H9 (cell line): ENCODE data around the gene ZIC5. TPM values are rescaled to one million over a fixed set of nuclear protein-coding genes. Genes with fewer than 3 reads are reported as not detected.

Experiments used
- DNase-seq: peaks from one replicate; pipeline ENCODE4 v3.0.0-alpha.2; 2017
- H2AFZ ChIP-seq: one replicate; pipeline ENCODE4 v1.6.1; 2013; ENCODE audit warnings: mild to moderate bottlenecking, low read length, control low read depth, moderate library complexity
- H2AK5ac ChIP-seq: 2 replicates; pipeline ENCODE4 v1.6.1; 2013; ENCODE audit warnings: low read length, control low read depth, mixed read lengths; ENCODE audit not compliant: insufficient read length
- H2BK120ac ChIP-seq: one replicate; pipeline ENCODE4 v1.6.1; 2013; ENCODE audit warnings: low read depth, mild to moderate bottlenecking, low read length, control low read depth, inconsistent platforms; ENCODE audit not compliant: poor library complexity, severe bottlenecking
- H2BK12ac ChIP-seq: 2 replicates; pipeline ENCODE4 v1.6.1; 2013; ENCODE audit warnings: low read length, control low read depth, mixed read lengths, low read depth; ENCODE audit not compliant: insufficient read length
- H2BK15ac ChIP-seq: 2 replicates; pipeline ENCODE4 v1.6.1; 2013; ENCODE audit warnings: low read depth, low read length, control low read depth
- H2BK20ac ChIP-seq: one replicate; pipeline ENCODE4 v1.6.1; 2013; ENCODE audit warnings: low read depth, mild to moderate bottlenecking, low read length, control low read depth, inconsistent platforms; ENCODE audit not compliant: poor library complexity, severe bottlenecking
- H2BK5ac ChIP-seq: 2 replicates; pipeline ENCODE4 v1.6.1; 2013; ENCODE audit warnings: low read length, control low read depth, mixed read lengths; ENCODE audit not compliant: insufficient read length
- H3K14ac ChIP-seq: 2 replicates; pipeline ENCODE4 v1.6.1; 2013; ENCODE audit warnings: low read length, control low read depth; ENCODE audit not compliant: insufficient read depth
- H3K18ac ChIP-seq: 2 replicates; pipeline ENCODE4 v1.6.1; 2013; ENCODE audit warnings: low read depth, mild to moderate bottlenecking, mixed read lengths, low read length, control low read depth; ENCODE audit not compliant: insufficient read length
- H3K23ac ChIP-seq: 2 replicates; pipeline ENCODE4 v1.6.1; 2013; ENCODE audit warnings: low read length, control low read depth, mixed read lengths, low read depth; ENCODE audit not compliant: insufficient read length
- H3K23me2 ChIP-seq: 2 replicates; pipeline ENCODE4 v1.6.1; 2013; ENCODE audit warnings: low read depth, mild to moderate bottlenecking, mixed read lengths, low read length, control low read depth; ENCODE audit not compliant: insufficient read length, poor library complexity, severe bottlenecking
- H3K27ac ChIP-seq: 2 replicates; pipeline ENCODE4 v1.5.1; 2013; ENCODE audit warnings: low read length, control low read depth, mixed read lengths, low read depth; ENCODE audit not compliant: insufficient read length
- H3K27me3 ChIP-seq: 2 replicates; pipeline ENCODE4 v1.6.1; 2013; ENCODE audit warnings: low read length, control low read depth, inconsistent platforms; ENCODE audit not compliant: insufficient read depth
- H3K4ac ChIP-seq: 2 replicates; pipeline ENCODE4 v1.6.1; 2013; ENCODE audit warnings: low read depth, mild to moderate bottlenecking, control low read depth, inconsistent platforms, low read length, moderate library complexity
- H3K4me1 ChIP-seq: 2 replicates; pipeline ENCODE4 v1.6.1; 2013; ENCODE audit warnings: low read length, control low read depth, inconsistent platforms; ENCODE audit not compliant: insufficient read depth
- H3K4me2 ChIP-seq: 2 replicates; pipeline ENCODE4 v1.6.1; 2013; ENCODE audit warnings: low read length, control low read depth, mixed read lengths; ENCODE audit not compliant: insufficient read length, insufficient read depth
- H3K56ac ChIP-seq: 2 replicates; pipeline ENCODE4 v1.6.1; 2013; ENCODE audit warnings: low read depth, mild to moderate bottlenecking, mixed read lengths, low read length, control low read depth; ENCODE audit not compliant: insufficient read length
- H3K79me1 ChIP-seq: 2 replicates; pipeline ENCODE4 v1.6.1; 2013; ENCODE audit warnings: low read depth, mild to moderate bottlenecking, moderate library complexity, low read length, control low read depth, inconsistent platforms; ENCODE audit not compliant: insufficient read depth, poor library complexity, severe bottlenecking
- H3K79me2 ChIP-seq: 2 replicates; pipeline ENCODE4 v1.6.1; 2013; ENCODE audit warnings: low read length, control low read depth, inconsistent platforms; ENCODE audit not compliant: insufficient read depth
- H3K9ac ChIP-seq: 2 replicates; pipeline ENCODE4 v1.6.1; 2013; ENCODE audit warnings: low read length, control low read depth, mixed read lengths; ENCODE audit not compliant: insufficient read length; ENCODE audit errors: extremely low read depth
- H3K9me3 ChIP-seq: one replicate; pipeline ENCODE4 v1.6.1; 2013; ENCODE audit warnings: low read depth, low read length, inconsistent platforms; ENCODE audit not compliant: control insufficient read depth
- H3T11ph ChIP-seq: one replicate; pipeline ENCODE4 v1.6.1; 2013; ENCODE audit warnings: mild to moderate bottlenecking, low read length, control low read depth, inconsistent platforms
- H4K20me1 ChIP-seq: one replicate; pipeline ENCODE4 v1.6.1; 2013; ENCODE audit not compliant: control insufficient read depth, insufficient read length, insufficient read depth
- H4K5ac ChIP-seq: 2 replicates; pipeline ENCODE4 v1.6.1; 2013; ENCODE audit warnings: low read depth, mild to moderate bottlenecking, mixed read lengths, low read length, control low read depth; ENCODE audit not compliant: insufficient read length
- H4K8ac ChIP-seq: replicated peaks from 2 replicates; pipeline ENCODE4 v1.6.1; 2013; ENCODE audit warnings: low read length, control low read depth, mixed read lengths, low read depth; ENCODE audit not compliant: insufficient read length
- H4K91ac ChIP-seq: 2 replicates; pipeline ENCODE4 v1.6.1; 2013; ENCODE audit warnings: low read depth, mild to moderate bottlenecking, moderate library complexity, mixed read lengths, low read length, control low read depth; ENCODE audit not compliant: insufficient read length
- H3K27ac Mint-ChIP-seq, 3 experiments: 2 replicates in 2 of 3; 3 replicates in 1 of 3; pipeline ENCODE4 v1.8.0; 2020 to 2021; ENCODE audit warnings: mixed read lengths in 3 of 3, mild to moderate bottlenecking in 1 of 3, moderate library complexity in 1 of 3
- H3K27me3 Mint-ChIP-seq: 2 replicates; pipeline ENCODE4 v1.8.0; 2021; ENCODE audit warnings: low read depth, mild to moderate bottlenecking, moderate library complexity, mixed read lengths
- H3K36me3 Mint-ChIP-seq, 3 experiments: 2 replicates in 2 of 3; 3 replicates in 1 of 3; pipeline ENCODE4 v1.8.0; 2020 to 2021; ENCODE audit warnings: low read depth in 3 of 3, mixed read lengths in 3 of 3; ENCODE audit not compliant: insufficient read depth in 1 of 3
- H3K4me1 Mint-ChIP-seq, 2 experiments: 2 replicates each; pipeline ENCODE4 v1.8.0; 2020; ENCODE audit warnings: mixed read lengths in 2 of 2
- H3K4me3 Mint-ChIP-seq, 2 experiments: 2 replicates in 1 of 2; 3 replicates in 1 of 2; pipeline ENCODE4 v1.8.0; 2020 to 2021; ENCODE audit warnings: mild to moderate bottlenecking in 2 of 2, mixed read lengths in 2 of 2, moderate library complexity in 1 of 2
- H3K9me3 Mint-ChIP-seq, 2 experiments: 2 replicates in 1 of 2; 3 replicates in 1 of 2; pipeline ENCODE4 v1.8.0; 2020; ENCODE audit warnings: mild to moderate bottlenecking in 2 of 2, mixed read lengths in 2 of 2, moderate library complexity in 1 of 2
- WGBS: extraction: QIAGEN DNeasy Blood & Tissue Kit; methylation state at CpG from one replicate; pipeline ENCODE4 v1.1.7; 2013; ENCODE audit warnings: missing lambda C conversion rate, low lambda C conversion rate, mixed read lengths; ENCODE audit not compliant: insufficient read length; ENCODE audit errors: extremely low coverage; 5-methylcytosine and 5-hydroxymethylcytosine counted together
- total RNA-seq: library from RNA; stranded (reverse); gene quantifications from 2 replicates; pipeline ENCODE4 v1.2.1, GENCODE V29; 2021
- TF ChIP-seq, protein P1 (sequence below): fragments of 200-600 bp; sonication (generic); conservative IDR thresholded peaks from 3 replicates; pipeline ENCODE4 v1.8.0; 2021; ENCODE audit warnings: antibody characterized with exemption, mild to moderate bottlenecking

ZIC5 gene
- total RNA-seq, 1 experiment from 2014 or later = 51.9 TPM

- no peak overlapping the region for H2BK120ac ChIP-seq
- no CpG with 5 or more reads among the region's 6 CpGs for WGBS
- H4K8ac ChIP-seq = no peak overlapping the region
- H3K4me1 Mint-ChIP-seq = peaks cover 14 to 19% of the 10 kb centered on the region in 2 experiments
- no peak overlapping the region for H4K5ac ChIP-seq
- no peak for DNase-seq
- no peak overlapping the region for H3K9ac ChIP-seq
- H2BK15ac ChIP-seq = no peak overlapping the region
- H3K23me2 ChIP-seq = no peaks in the 10 kb centered on the region
- H3K56ac ChIP-seq = no peak overlapping the region
- H3K79me1 ChIP-seq = no peaks in the 10 kb centered on the region
- no peak overlapping the region for H3K27ac ChIP-seq
- no peak overlapping the region for H3K4ac ChIP-seq
- no peak overlapping the region for H2BK20ac ChIP-seq
- H2BK12ac ChIP-seq = no peak overlapping the region
- H3K79me2 ChIP-seq = no peaks in the 10 kb centered on the region
- H3K27ac Mint-ChIP-seq = no peak overlapping the region
- TF ChIP-seq, protein P1, sequence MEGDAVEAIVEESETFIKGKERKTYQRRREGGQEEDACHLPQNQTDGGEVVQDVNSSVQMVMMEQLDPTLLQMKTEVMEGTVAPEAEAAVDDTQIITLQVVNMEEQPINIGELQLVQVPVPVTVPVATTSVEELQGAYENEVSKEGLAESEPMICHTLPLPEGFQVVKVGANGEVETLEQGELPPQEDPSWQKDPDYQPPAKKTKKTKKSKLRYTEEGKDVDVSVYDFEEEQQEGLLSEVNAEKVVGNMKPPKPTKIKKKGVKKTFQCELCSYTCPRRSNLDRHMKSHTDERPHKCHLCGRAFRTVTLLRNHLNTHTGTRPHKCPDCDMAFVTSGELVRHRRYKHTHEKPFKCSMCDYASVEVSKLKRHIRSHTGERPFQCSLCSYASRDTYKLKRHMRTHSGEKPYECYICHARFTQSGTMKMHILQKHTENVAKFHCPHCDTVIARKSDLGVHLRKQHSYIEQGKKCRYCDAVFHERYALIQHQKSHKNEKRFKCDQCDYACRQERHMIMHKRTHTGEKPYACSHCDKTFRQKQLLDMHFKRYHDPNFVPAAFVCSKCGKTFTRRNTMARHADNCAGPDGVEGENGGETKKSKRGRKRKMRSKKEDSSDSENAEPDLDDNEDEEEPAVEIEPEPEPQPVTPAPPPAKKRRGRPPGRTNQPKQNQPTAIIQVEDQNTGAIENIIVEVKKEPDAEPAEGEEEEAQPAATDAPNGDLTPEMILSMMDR = no peak
- H3K27me3 ChIP-seq = no peaks in the 10 kb centered on the region
- no peak overlapping the region for H3K4me3 Mint-ChIP-seq
- H3K14ac ChIP-seq = no peak overlapping the region
- H3K27me3 Mint-ChIP-seq = no peaks in the 10 kb centered on the region; the same call in 1 of the 2 replicates
- H3K18ac ChIP-seq = no peak overlapping the region
- no peak overlapping the region for H3T11ph ChIP-seq
- H3K36me3 Mint-ChIP-seq = no peaks in the 10 kb centered on the region; a peak in 1 of 7 replicates
- H3K9me3 Mint-ChIP-seq = peaks cover 0 to 6% of the 10 kb centered on the region in 2 experiments; a peak in 2 of 5 replicates
- H4K20me1 ChIP-seq = no peaks in the 10 kb centered on the region
- no peak overlapping the region for H2BK5ac ChIP-seq
- no peak overlapping the region for H3K4me2 ChIP-seq
- no peak overlapping the region for H2AFZ ChIP-seq
- no peaks in the 10 kb centered on the region for H3K9me3 ChIP-seq
- H4K91ac ChIP-seq = no peak overlapping the region
- no peak overlapping the region for H2AK5ac ChIP-seq
- H3K4me1 ChIP-seq = no peaks in the 10 kb centered on the region
- H3K23ac ChIP-seq = no peak overlapping the region
These were observed 47.5 kb downstream of the ZIC5 start for GRCh38 chr13:99923877-99924582.
